GM19099 (cell line): ENCODE results near the gene CALCB.

ENCODE experiments used
- POLR2A ChIP-seq: IDR thresholded peaks from 3 replicates; pipeline ENCODE4 v1.6.1; 2011; ENCODE audit warnings: low read depth; ENCODE audit not compliant: insufficient read length; ENCODE audit errors: extremely low read depth

CALCB gene

DNA sequence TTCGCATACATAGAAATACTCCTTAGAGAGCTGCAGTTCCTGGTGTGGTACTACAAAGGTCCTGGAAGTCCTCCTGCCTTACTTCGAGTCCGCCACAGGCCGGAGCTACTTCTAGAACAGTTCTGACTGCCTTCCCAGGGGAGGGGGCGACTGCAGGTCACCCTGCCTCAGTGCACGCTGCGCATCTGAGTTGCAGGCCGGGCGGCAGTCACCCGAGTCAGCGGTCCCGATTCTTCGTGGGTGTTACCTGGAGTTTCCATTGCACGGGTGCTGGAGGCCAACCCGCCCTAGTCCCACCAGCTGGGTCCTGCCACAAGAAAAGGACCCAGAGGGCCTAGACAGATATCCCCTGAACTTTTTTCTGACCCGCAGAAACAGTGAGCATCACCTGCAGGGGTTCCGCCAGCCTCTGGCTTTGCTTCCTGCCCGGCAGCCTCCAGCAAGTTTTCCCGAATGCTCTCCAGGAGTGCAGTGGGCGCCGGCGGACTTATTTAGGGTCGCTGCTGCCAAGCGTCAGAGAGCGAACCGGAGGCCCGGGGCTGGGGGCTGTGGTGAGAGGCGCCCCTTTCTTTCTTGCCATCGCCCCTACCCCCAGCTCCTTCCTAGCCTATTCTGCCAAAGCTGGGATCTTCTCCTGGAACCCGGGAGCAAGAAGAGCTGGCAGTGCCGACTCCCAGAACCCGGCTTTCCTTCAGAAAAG, 1.7 kb upstream of the CALCB start:
- no peak for TF ChIP-seq POLR2A

DNA sequence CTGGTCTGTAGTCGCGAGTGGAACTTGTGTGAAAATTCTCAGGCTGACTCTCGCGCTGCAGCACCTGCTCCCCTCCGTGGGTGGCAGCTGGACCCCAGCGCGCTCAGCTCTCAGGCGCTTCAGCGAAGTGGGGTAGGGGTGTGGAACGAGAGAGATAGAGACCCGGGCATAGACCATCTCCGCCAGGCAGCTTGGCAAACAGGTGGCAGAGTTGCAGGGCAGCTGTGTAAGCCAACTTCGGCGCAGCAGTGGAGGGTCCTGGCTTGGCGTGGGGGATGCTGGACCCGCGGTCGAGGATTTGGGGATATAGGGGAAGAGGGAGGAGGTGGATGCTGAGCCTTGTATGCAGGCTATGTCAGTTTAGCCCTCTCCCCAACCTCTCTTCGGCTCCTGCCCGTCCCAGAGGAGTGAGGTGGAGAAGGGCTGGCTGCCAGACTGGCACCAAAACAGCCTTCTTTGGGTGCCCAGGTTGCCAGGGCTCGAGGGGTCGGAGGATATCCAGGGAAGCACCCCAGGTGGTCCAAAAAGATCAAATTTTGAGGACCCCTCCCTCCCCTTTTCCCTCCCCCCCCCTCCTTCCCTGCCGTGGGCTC, 746 bp upstream of the CALCB start:
- no peak for TF ChIP-seq POLR2A

DNA sequence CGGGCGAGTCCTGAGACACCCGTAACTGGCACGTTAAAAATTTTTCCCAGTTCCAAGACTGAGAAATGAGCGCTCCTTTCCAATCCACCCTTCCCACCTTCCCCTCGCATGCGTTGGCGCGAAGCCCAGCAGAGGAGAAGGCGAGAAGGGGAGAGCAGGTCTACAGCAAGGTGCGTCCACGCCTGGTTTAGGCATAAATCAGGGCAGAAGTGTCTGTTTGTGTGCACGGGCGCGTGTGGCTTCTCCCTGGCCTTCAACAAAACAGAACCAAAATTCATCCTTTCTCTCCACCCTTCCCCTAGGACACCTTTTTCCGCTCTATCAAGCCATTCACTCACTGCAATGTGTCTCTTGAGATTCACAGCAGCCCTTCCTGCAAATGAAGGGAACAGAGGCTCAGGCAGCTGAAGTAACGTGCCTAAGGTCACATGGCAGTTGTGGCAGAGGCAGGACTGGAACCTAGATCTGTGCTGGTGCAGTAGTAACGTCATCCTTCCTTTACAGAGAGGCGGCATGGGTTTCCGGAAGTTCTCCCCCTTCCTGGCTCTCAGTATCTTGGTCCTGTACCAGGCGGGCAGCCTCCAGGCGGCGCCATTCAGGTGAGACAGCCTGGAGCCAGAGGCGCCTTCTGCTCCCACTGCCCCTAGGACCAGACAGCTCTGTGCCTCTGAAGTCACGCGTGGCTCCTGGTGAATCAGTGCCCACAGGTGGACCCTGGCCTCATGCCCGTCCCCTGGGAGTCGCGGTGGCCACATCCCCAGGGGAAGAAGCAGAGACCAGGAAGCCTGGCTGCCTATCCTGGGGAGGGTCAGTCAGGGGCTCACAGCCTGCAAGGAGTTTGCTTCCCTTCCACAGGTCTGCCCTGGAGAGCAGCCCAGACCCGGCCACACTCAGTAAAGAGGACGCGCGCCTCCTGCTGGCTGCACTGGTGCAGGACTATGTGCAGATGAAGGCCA, 1.1 kb downstream of the CALCB start:
- TF ChIP-seq POLR2A, result no peak

DNA sequence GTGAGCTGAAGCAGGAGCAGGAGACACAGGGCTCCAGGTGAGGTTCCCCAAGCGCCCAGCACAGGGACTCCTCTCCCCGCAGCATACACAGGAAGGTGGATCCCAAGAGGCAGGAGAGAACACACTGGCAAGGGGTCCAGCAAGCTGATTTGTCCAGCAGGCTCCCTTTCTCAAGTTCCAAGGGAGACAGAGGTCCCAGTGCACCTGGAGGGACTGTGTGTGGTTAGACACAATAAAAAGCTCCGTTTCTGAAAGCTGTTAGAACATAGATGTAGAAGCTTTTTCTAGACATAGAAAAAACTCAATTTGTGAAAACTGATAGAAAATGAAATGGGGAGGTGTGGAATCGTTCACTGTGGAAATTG, 1.8 kb downstream of the CALCB start:
- no peak for TF ChIP-seq POLR2A

DNA sequence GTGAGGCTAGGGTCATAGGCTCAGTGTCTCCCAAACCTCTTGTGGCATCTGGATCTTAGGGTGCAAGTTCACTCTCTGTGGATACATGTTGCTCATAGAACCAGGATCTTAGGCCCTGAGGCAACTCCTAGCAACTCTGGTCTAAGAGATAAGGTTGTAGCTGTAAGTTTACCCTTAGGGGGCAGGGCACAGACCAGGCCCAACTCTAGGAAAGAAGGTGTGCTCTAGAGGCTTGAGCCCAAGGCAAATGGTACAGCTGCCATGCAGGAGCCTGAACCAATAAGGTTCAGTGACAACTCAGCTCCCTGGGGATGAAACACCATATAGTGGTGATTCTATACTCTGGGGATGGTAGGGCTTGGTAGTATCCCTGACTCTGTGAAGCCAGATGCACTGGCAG, 17.8 kb downstream of the CALCB start:
- TF ChIP-seq POLR2A, result no peak

DNA sequence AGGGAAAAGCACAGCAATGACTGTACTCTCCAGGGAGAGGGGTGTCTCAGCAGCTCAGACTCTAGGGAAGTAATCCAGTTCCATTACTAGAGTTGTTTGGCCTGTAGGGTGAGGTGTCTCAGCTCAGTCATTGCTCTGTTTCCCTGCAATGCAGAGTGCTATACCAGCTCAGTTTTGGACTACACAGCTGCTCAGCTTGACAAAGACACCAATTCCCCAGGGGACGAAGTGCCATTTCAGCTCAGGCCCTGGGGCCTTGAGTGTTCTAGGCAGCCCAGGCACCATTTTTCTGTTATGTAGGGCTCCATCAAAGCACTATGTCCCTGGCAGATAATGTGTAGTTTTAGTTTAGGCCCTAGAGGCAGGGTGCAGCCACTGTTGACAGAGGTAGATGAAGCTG, 18.2 kb downstream of the CALCB start:
- TF ChIP-seq POLR2A, result no peak

DNA sequence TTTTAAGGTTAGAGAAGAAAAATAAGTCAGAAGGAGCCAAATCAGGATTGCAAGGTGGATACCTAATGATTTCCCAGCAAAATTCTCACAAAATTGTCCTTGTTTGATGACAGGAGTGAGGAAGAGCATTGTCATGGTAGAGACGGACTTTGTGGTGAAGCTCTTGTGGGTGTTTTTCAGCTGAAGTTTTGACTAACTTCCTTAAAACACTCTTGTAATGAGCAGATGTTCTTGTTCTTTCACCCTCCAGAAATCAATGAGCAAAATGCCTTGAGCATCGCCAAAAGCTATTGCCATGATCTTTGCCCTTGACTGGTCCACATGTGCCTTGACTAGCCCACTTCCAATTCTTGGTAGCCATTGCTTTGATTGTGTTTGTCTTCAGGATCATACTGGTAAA, 20.0 kb downstream of the CALCB start:
- TF ChIP-seq POLR2A, result no peak

DNA sequence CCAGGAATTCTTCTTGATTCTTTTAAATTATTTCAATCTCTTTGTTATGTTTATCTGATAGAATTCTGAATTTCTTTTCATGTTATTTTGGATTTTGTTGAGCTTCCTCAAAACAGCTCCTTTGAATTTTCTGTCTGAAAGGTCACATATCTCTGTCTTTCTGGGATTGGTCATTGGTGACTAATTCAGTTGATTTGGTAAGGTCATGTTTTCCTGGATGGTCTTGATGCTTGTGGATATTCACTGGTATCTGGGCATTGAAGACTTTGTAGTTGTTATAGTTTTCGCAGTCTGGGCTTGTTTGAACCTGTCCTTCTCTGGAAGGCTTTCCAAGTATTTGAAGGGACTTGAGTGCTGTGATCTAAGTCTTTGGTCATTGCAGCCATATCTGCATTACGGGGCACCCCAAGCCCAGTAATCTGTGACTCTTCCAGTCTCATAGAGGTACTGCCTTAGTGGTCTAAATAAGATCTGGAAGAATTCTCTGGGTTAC, 22.4 kb downstream of the CALCB start:
- TF ChIP-seq POLR2A, result no peak

DNA sequence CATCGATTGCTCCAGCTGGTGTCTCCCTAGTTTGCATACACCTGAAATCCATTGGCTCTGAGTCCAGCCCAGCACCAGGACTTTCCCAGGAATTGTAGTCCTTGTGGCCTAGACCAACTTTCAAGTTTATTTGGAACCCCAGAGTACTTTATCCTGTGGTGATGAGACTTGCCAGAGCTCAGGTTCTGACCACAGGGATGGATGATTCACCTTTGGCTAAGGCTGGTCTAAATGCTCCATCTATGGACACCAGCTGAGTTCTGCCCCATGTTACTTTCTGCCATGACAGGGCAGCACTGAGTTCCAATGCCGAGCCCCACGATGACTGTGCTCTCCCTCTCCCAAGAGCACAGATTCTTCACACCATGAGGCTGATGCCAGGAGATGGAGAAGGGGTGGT, 24.0 kb downstream of the CALCB start:
- TF ChIP-seq POLR2A, result no peak

DNA sequence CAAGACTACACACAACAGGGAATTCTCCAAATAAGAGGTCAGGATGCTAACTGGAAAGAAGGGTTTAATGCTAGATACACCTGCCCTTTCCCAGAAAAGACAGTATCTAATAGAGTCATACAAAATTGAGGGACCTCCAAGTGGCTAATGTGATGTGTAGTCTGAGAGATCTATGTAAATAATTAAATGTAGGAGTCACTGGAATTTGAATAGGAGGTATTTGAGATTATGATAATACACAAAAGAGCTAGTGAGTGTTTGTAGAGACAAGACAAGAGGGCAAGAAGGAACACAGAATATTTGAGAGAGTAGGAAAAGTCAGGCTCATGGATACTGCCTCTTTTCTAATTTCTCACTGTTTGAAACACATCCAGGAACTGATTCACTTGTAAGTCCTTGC, 25.9 kb downstream of the CALCB start:
- TF ChIP-seq POLR2A, result no peak

DNA sequence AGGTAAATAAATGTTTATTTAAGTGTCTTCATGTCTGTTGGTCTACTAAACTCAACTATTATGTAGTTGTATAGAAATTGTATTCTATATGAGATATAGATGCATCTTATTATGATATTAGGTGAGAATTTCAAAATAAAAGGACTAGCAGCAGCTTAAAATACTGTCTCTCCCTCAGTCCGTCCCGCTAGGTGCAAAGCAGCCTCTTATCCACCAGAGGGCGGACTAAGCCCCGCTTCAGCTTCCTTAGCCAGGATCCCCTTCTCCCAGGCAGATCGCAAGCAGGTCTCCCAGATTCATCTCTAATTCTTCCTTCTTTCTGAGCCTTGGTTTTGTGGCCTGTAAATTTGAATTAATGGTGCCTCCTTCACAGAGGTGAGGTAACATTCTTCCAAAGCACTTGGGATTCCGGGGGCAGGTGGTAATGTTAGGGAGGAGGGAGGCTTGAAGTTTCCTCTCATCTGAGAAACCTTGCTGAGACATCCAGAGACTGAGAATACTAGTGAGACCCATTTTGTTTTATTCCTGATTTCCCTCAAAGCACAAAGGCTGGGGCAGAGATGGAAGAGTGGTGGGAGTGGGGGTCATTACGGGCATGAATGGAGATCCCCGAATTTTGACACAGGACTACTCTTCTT, 27.8 kb downstream of the CALCB start:
- no peak for TF ChIP-seq POLR2A

DNA sequence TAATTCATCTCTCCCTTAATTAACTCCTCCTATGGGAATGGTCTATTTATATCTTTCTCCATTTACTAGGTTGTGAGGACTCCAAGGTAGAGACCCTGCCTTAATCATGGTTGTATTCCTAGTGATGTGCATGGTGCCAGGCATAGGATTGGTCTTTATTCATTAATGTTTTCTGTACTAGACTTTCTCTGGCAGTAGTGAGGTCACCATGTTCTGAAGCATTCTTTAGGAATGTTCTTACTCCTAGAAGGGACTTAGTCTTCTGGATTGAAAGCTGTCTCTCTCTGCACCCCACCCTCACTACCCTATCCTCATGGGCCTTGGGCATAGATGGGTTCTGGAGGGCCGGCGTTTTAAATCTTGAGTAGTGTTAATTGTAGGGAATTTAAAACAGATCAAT, 30.8 kb downstream of the CALCB start:
- TF ChIP-seq POLR2A, result no peak

DNA sequence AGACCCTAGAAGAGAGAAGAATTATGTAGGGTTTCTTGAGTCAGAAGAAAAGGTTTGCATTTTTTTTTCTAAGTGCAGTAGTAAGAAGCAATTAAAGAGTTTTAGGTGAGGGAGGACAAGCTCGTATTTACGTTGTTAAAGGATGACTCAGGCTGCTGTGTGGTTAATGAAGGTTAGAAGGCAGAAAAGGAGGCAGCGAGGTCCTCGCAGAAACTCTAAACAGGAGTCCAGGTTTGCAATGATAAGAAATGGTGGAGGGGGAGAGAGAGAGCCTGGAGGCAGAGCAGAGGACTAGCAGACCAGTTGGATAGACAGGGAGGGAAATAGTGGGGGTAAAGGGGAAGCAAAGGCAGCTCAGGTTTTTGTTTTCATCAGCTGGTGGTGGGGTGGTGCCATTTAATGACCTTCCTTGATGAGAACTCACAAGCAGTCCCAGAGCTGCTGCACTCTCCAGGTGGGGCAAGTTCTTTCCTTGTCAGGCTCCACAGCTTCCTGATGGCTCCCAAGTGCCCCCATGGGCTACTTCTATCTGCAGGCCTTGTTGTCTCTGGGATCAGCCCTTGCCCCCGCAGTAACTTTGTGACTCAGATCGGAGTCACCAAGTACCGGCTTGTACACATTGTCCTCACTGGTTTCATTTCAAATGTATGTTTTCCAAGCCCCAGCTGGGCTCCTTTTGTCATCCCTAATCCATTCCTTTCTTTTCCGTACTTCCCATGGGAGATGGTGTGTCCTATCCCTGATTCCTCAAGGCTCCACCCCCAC, 33.0 kb downstream of the CALCB start:
- no peak for TF ChIP-seq POLR2A

DNA sequence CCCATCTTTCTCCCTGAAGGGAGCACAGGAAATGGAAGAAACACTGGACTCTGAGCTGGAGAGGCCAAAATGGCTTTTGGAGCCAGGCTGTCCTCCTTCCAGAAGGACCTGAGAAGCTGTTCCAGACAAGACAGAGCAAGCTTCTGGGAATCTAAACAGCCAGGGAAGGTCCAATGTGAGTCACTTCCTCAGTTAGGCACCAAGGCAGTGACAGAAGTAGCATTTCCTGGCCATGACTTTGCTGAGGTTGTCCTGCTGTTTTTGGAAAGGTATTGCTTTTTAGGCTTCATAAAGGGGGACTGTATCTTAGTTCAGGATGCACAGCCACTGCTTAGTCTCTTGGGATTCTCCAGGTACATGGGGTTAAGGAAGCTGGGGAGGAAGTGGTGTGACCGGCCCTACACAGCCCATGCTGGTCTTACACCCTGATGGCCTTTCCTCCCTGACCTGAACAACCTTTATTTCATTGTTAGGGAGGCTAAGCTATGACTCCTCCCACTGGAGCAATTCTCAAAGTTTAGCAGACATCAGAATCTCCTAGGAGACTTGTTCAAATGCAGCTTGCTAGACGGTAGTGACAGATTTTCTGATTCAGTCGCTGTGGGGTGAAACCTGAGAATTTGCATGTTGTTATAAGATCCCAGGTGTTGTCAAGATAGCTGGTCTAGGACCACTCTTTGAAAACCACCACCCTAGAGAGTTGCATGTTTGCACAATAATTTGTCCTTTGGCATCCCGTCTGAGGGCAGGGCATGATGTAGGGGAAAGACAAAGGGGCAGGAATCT, 34.5 kb downstream of the CALCB start:
- TF ChIP-seq POLR2A, result no peak
